ENCODE measurements around the gene SCAPER.

DNA sequence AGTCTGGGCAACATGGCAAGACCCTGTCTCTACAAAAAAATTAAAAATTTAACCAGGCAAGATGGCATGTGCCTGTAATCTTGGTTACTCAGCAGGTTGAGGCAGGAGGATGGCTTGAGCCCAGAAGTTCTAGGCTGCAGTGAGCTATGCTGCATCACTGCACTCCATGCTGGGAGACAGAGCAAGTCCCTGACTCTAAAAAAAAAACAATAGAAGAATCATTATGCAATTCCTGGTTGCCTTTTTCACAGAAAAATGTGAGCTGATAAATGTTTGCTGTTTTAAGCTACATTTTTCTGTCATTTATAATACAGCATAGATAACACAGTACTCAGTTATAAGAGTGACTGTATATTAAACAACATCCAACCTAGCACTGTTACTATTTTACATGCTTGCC, 148.8 kb downstream of the SCAPER start:
- TF ChIP-seq, protein P1, sequence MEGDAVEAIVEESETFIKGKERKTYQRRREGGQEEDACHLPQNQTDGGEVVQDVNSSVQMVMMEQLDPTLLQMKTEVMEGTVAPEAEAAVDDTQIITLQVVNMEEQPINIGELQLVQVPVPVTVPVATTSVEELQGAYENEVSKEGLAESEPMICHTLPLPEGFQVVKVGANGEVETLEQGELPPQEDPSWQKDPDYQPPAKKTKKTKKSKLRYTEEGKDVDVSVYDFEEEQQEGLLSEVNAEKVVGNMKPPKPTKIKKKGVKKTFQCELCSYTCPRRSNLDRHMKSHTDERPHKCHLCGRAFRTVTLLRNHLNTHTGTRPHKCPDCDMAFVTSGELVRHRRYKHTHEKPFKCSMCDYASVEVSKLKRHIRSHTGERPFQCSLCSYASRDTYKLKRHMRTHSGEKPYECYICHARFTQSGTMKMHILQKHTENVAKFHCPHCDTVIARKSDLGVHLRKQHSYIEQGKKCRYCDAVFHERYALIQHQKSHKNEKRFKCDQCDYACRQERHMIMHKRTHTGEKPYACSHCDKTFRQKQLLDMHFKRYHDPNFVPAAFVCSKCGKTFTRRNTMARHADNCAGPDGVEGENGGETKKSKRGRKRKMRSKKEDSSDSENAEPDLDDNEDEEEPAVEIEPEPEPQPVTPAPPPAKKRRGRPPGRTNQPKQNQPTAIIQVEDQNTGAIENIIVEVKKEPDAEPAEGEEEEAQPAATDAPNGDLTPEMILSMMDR (IDR thresholded peaks at IDR 0.05) = no peak
- TF ChIP-seq POLR2A (IDR thresholded peaks at IDR 0.05) = no peak

All from breast epithelium (tissue), 3 donors.